DMS79 treated with DMSO at 0.1 percent for 48 hours (cell line): ENCODE results near the gene CAPZA1.
"Not testable (repeated sequence)": the region's sequence is repeated elsewhere in the genome, so short reads cannot be mapped to it uniquely, and the experiment has no call there.

Experiments used
- DNase-seq: peaks from one replicate; lab custom pipeline; 2025; lab: John Stamatoyannopoulos, UW

Gene CAPZA1

GRCh38 chr1:112619518-112620376 lies at the start of gene CAPZA1:
TSS of gene CAPZA1 (plus strand) at chr1:112619832. CDS start at chr1:112619845, 13 bp downstream.
- DNase-seq: peak; percentile 83

GRCh38 chr1:112575154-112575804 lies 44.4 kb upstream of the CAPZA1 start:
- no peak for DNase-seq

GRCh38 chr1:112576240-112576639 lies 43.4 kb upstream of the CAPZA1 start:
- no peak for DNase-seq

- no peak for DNase-seq
These were observed 39.7 kb upstream of the CAPZA1 start for GRCh38 chr1:112579801-112580510.

GRCh38 chr1:112581586-112582192 lies 37.9 kb upstream of the CAPZA1 start:
- DNase-seq: no peak

- DNase-seq: peak; percentile 84
These were observed 36.3 kb upstream of the CAPZA1 start for GRCh38 chr1:112583366-112583765.

GRCh38 chr1:112589766-112590165 lies 29.9 kb upstream of the CAPZA1 start:
- no peak for DNase-seq

GRCh38 chr1:112594208-112594876 lies 25.3 kb upstream of the CAPZA1 start:
- DNase-seq: no peak

- DNase-seq: no peak
These were observed 20.2 kb upstream of the CAPZA1 start for GRCh38 chr1:112599477-112599876.

GRCh38 chr1:112603012-112603411 lies 16.6 kb upstream of the CAPZA1 start:
- no peak for DNase-seq

GRCh38 chr1:112603541-112603940 lies 16.1 kb upstream of the CAPZA1 start:
- DNase-seq: no peak

GRCh38 chr1:112605633-112606327 lies 13.9 kb upstream of the CAPZA1 start:
- DNase-seq: no peak

GRCh38 chr1:112614460-112615065 lies 5.1 kb upstream of the CAPZA1 start:
- peak; percentile 6 for DNase-seq

GRCh38 chr1:112618114-112618720 lies 1.4 kb upstream of the CAPZA1 start:
- peak; percentile 28 for DNase-seq

- DNase-seq: peak; percentile 66
These were observed 713 bp upstream of the CAPZA1 start, which contains the start of gene ST7L for GRCh38 chr1:112618721-112619517. TSS of gene ST7L (minus strand) at chr1:112619141. CDS start at chr1:112619113, 28 bp downstream.

- no peak for DNase-seq
These were observed 704 bp downstream of the CAPZA1 start for GRCh38 chr1:112620377-112620695.

GRCh38 chr1:112624493-112624892 lies 4.9 kb downstream of the CAPZA1 start:
- DNase-seq: not testable (repeated sequence)

- no peak for DNase-seq
These were observed 6.1 kb downstream of the CAPZA1 start for GRCh38 chr1:112625696-112626095.

- DNase-seq: no peak
These were observed 6.6 kb downstream of the CAPZA1 start for GRCh38 chr1:112626193-112626592.
